ENCODE measurements around the gene KIRREL3.

KIRREL3 gene

GRCh38 chr11:126547161-126547560 is 453.4 kb downstream of the KIRREL3 start:
- no peak overlapping the region for H3K4me3 ChIP-seq (ENCODE audit: control insufficient read depth, low read depth, low read length)
- TF ChIP-seq, protein P1, sequence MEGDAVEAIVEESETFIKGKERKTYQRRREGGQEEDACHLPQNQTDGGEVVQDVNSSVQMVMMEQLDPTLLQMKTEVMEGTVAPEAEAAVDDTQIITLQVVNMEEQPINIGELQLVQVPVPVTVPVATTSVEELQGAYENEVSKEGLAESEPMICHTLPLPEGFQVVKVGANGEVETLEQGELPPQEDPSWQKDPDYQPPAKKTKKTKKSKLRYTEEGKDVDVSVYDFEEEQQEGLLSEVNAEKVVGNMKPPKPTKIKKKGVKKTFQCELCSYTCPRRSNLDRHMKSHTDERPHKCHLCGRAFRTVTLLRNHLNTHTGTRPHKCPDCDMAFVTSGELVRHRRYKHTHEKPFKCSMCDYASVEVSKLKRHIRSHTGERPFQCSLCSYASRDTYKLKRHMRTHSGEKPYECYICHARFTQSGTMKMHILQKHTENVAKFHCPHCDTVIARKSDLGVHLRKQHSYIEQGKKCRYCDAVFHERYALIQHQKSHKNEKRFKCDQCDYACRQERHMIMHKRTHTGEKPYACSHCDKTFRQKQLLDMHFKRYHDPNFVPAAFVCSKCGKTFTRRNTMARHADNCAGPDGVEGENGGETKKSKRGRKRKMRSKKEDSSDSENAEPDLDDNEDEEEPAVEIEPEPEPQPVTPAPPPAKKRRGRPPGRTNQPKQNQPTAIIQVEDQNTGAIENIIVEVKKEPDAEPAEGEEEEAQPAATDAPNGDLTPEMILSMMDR (conservative IDR thresholded peaks at IDR 0.05; ENCODE audit: control insufficient read depth, insufficient read depth, low read depth, low read length), result no peak
- DNase-seq (ENCODE audit: low read depth), result peak; percentile 79

DNA sequence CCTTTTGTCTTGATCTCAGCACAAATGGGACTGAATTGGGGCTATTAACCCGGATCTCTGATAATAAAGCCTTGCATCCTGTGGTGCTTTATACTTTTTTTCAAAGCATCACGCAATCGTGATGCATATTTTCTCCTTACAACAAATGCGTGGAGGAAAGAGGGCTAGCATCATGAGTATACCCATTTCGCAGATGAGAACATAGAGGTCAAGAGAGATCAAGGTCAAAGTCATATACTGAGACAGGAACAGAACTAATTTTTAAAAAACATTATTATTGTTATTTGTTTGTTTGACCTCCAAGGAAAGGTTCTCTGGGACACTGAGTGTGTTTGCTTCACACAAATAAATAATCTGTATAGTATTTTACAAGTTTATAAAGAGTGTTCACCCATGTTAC is 453.9 kb downstream of the KIRREL3 start:
- TF ChIP-seq, protein P1 (conservative IDR thresholded peaks at IDR 0.05; ENCODE audit: control insufficient read depth, insufficient read depth, low read depth, low read length), result no peak
- DNase-seq (ENCODE audit: low read depth), result no peak
- no peak overlapping the region for H3K4me3 ChIP-seq (ENCODE audit: control insufficient read depth, low read depth, low read length)

DNA sequence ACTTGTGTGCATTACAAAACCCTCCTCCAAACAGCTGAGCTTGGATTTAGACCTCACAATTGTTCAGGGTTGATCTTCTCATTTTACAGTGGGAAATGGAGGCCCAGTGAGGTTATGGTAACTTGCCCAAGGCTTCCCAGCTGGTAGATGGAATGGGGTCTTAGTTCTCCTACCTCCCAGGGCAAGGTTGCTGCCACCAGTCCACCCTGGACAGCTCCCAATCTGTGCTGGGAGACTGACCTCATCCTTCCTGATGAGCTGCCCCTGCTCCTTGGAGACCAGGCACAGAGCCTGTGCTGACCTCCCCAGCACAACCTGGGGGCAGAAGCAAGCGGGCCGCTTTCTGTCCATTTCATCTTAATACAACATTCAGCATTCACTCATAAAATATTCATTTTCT is 454.4 kb downstream of the KIRREL3 start:
- TF ChIP-seq, protein P1 (conservative IDR thresholded peaks at IDR 0.05; ENCODE audit: control insufficient read depth, insufficient read depth, low read depth, low read length), result no peak
- no peak overlapping the region for H3K4me3 ChIP-seq (ENCODE audit: control insufficient read depth, low read depth, low read length)
- DNase-seq (ENCODE audit: low read depth), result peak; percentile 10

DNA sequence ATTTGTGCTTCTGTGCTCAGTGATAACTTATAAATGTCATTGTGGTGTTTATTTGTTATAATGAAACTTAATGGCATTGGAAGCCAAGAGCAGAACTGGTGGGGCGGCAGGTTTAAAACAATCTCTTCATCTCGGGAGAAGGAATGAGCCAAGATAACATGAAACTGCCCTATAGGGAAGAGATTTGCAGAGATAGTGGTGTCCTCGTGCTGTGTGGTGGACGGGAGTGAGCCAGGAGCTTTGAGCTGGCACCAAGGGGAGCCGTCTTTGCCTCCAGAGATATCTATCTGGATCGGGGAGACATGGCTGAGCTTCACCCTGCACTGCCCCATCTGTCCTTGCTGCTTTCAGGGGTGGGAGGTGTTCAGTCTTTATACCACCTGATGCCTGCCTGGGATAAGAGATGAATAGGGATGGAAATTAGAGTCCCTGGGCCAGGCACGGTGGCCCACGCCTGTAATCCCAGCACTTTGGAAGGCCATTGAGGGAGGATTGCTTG is 455.5 kb downstream of the KIRREL3 start:
- TF ChIP-seq, protein P1 (conservative IDR thresholded peaks at IDR 0.05; ENCODE audit: control insufficient read depth, insufficient read depth, low read depth, low read length), result no peak
- DNase-seq (ENCODE audit: low read depth), result no peak
- no peak overlapping the region for H3K4me3 ChIP-seq (ENCODE audit: control insufficient read depth, low read depth, low read length)

DNA sequence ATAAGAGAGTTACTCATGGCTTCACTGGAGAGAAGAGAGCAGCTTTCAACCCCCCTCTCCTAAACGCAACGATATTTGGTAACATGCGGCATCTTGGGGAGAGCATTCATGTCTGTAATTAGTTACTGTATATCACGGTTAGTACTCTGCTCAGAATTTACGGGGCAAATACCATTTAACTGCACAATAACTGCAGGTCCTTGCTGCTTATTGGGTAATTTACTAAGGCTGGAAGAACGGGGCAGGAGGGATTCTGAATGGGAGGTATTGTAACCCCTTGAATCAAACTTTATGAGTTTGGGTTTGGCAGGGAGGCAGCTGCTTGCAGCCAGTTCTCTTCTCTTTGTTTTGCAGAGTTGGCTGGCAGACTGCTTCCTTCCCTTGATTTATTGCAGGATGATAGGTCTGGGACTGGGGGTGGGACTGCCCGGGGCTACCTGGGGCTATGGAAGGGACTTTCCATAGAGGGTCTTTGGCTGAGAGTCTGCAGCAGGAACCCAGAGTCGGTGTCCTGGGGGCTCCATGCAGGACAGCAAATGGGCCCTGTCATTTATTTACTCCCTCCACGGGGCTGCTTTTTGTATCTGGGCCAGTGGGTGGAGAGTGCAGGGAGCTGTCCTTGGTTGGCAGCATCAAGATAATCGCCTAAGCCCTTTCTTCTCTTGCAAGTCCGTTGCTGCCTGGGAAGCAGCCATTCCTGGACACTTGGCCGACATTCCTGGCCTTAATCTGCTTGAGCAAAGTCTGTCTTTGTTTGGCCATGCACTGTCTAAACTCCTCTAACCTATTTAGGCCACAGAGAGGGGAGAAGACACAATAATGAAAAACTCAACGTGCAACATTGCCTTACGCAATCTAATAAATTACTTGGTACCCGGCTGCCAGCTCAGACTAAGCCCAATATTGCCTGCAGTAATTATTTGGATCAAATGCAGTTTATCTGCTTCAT is 456.2 kb downstream of the KIRREL3 start:
- peak; percentile 12 for DNase-seq (ENCODE audit: low read depth)
- TF ChIP-seq, protein P1 (conservative IDR thresholded peaks at IDR 0.05; ENCODE audit: control insufficient read depth, insufficient read depth, low read depth, low read length), result no peak
- no peak overlapping the region for H3K4me3 ChIP-seq (ENCODE audit: control insufficient read depth, low read depth, low read length)

GRCh38 chr11:126543691-126544090 is 456.9 kb downstream of the KIRREL3 start:
- TF ChIP-seq, protein P1 (conservative IDR thresholded peaks at IDR 0.05; ENCODE audit: control insufficient read depth, insufficient read depth, low read depth, low read length), result no peak
- DNase-seq (ENCODE audit: low read depth), result no peak
- no peak overlapping the region for H3K4me3 ChIP-seq (ENCODE audit: control insufficient read depth, low read depth, low read length)
